Fibroblast of pulmonary artery (primary cell): ENCODE data around the gene KCTD15.

Experiments used
- DNase-seq: peaks from one replicate; pipeline ENCODE4 v3.0.0-alpha.2; 2010; ENCODE audit warnings: low read depth
- H3K4me3 ChIP-seq: replicated peaks from 2 replicates; pipeline ENCODE4 v1.5.1; 2011; ENCODE audit warnings: low read depth, mild to moderate bottlenecking, control low read depth, low read length, moderate library complexity
- CTCF ChIP-seq: IDR thresholded peaks from 2 replicates; pipeline ENCODE4 v1.5.1; 2011; ENCODE audit warnings: mild to moderate bottlenecking, control low read depth, low read length, inconsistent platforms; ENCODE audit errors: missing control alignments

KCTD15 gene

GRCh38 chr19:33828266-33829075, 31.8 kb downstream of the KCTD15 start:
- TF ChIP-seq CTCF, result no peak
- H3K4me3 ChIP-seq, result no peak overlapping the region
- DNase-seq, result no peak

GRCh38 chr19:33830264-33830663, 33.6 kb downstream of the KCTD15 start:
- no peak overlapping the region for H3K4me3 ChIP-seq
- no peak for TF ChIP-seq CTCF
- DNase-seq, result no peak

- DNase-seq, result no peak
- no peak for TF ChIP-seq CTCF
- no peak overlapping the region for H3K4me3 ChIP-seq
These were observed 35.2 kb downstream of the KCTD15 start for GRCh38 chr19:33831825-33832224.

GRCh38 chr19:33832633-33833032, 36.0 kb downstream of the KCTD15 start:
- no peak overlapping the region for H3K4me3 ChIP-seq
- TF ChIP-seq CTCF, result no peak
- no peak for DNase-seq

DNA sequence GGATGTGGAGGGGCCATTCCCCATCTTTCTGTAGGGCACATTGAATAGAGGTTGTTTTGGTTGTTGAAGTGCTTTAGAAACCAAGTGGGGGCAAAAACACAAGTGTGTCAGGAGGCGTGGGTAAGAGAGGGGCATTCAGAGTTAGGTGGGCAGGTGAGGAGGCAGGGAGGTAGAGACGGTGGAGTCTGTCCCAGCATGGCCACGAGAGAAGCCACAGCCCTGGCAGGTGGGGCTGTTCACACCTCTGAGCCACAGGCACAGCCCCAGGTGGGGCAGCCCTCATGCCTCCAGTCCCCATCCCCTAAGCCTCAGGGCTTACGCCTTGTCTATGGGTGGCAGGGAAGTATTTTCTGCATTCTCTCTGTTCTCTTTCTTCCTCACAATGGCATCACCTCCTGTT, 43.7 kb downstream of the KCTD15 start:
- no peak for TF ChIP-seq CTCF
- no peak for DNase-seq
- no peak overlapping the region for H3K4me3 ChIP-seq

GRCh38 chr19:33840783-33841182, 44.1 kb downstream of the KCTD15 start:
- TF ChIP-seq CTCF, result no peak
- no peak for DNase-seq
- no peak overlapping the region for H3K4me3 ChIP-seq

DNA sequence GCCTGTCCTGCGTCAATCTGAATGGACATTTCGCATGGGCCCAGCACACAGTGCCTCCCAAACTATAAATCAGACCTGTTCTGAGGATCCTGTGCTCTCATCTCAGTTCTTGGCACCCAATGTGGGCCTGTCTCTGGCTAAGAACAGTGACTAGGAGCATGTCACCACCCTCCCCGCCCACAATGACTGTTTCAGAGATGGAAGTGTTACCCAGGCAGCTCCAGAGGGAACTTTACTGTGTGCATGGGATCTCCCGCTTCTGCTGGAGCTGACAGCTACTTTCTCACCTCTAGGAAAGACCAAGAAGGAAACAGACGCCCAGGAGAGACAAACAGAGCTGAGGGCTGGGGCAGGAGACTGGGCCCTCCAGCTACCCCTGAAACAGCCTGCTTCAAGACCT, 45.0 kb downstream of the KCTD15 start:
- no peak for DNase-seq
- TF ChIP-seq CTCF, result no peak
- H3K4me3 ChIP-seq, result no peak overlapping the region
